ENCODE measurements around the gene KIF2A.
A peak's percentile ranks its signal among the peaks of the same experiment; 100 is the strongest.

KIF2A gene

DNA sequence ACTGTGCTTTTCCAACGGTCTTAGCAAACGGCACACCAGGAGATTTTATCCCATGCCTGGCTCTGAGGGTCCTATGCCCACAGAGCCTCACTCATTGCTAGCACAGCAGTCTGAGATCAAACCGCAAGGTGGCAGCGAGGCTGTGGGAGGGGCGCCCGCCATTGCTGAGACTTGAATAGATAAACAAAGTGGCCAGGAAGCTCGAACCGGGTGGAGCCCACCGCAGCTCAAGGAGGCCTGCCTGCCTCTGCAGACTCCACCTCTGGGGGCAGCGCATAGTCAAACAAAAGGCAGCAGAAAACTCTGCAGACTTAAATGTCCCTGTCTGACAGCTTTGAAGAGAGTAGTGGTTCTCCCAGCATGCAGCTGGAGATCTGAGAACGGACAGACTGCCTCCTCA is 14.2 kb upstream of the KIF2A start:
- DNase-seq (ENCODE audit: low read depth), result peak; percentile 56

DNA sequence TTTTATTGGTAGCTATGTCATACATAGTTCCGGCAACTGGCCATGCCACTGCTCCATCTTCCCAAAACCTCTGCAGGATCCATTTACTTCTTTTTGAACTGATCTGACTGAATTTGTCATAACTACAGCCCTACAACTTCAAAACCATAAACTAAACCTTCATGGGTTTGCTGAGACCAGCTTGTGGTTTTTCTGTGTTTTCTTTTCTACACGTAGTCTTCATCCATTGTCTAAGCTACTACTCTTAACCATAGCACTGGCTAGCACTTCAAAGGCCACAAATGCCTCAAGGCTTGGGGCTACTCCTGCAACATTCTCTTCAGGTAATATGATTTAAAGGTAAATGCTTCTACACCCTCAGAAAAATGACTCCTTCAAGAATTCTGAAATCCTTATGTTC is 9.0 kb upstream of the KIF2A start:
- no peak for DNase-seq (ENCODE audit: low read depth)

DNA sequence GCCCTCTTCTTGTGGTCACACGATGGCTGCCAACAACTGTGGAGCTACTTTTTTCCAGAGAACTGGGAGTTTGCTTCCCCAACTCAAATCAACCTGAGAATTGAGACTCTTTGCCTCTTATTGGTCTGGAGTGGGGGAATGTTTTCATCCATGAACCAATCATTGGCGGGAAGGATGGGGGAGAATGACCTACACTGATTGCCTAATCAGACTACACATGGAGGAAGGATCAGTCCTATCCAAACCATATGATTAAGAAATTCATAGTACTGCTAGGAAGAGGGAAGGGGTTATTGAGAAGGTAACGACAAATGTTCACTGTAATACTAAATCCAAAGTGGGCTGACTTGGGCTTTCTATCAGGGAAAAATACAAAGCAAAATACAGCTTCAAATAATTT is 7.9 kb upstream of the KIF2A start:
- no peak for DNase-seq (ENCODE audit: low read depth)

DNA sequence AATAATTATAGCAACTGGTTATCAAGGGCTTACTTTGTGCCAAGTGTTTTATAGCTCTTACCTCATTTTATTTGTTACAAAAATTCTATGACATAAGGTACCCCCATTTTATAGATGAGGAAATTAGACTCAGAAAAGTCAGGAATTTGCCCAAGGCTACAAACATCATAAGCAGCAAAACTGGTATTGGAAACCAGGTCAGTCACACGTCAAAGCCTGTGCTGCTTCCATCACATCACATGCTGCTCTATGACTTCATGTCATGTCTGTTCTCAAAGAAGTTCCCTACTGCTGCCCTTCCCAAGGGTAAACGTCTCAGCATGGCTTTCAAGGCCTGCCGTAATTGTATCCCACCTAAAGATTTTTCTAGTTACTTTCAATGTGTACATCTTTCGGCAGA is 6.9 kb upstream of the KIF2A start:
- no peak for DNase-seq (ENCODE audit: low read depth)

DNA sequence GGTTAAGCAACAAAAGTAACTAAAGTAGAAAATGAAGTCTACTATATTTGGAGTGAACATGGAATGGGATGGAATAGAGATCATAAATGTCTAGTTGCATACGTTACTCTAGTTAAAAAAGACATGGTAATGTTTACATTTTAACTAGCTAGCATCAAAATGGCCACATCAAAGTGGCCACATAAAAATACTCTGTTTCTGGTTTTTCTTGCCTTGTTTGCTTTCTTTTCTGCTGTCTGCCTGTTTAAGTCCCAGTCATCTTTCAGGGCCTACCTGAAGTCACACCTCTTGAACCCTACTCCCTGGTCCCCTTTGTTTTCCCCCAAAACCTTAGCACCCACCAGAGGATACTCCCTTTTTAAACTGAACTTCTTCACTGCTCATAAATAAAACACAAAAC is 6.4 kb upstream of the KIF2A start:
- DNase-seq (ENCODE audit: low read depth), result no peak

DNA sequence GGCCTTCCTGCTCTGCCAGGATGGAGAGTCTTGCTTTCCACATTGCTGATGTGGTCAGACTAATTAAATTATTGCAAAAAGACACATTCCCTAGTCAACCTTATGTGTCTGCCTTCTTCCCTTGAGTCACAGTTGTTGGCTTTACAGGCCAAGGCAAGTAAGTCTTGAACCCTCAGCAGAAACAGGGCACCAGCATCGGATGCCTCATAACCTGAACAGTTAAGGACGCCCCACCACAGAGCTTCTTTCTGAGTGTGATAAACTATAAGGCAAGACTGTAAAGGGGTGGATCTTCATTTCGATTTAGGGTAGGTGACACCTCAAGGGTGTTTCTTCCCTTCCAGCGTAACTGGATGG is 670 bp upstream of the KIF2A start:
- DNase-seq (ENCODE audit: low read depth), result no peak

DNA sequence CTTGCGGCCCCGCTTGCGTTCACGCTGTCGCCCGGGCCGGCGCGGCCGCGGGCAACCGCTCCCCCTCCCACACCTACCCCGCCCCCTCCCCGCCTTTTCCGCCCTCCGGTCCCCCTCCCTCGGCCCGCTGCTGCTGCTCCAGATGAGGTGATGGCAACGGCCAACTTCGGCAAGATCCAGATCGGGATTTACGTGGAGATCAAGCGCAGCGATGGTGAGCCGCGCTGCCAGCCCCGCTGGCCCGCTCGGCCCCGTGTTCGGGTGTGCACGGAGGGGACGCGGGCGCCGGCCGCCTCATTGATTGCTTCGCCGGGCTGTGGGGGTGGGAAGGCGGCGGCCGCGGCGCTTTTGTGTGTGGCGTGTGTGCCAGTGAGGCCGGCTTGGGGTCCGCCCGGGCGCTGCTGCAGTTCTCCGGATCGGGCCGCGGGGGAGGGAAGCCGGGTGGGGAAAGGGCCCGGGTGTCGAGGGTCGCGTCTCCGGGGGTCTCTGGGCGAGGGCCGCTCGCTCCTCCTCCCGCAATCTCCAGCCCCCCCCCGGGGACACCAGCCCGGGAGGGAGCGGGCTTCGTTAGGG is 403 bp downstream of the KIF2A start:
- peak; percentile 18 for DNase-seq (ENCODE audit: low read depth)

DNA sequence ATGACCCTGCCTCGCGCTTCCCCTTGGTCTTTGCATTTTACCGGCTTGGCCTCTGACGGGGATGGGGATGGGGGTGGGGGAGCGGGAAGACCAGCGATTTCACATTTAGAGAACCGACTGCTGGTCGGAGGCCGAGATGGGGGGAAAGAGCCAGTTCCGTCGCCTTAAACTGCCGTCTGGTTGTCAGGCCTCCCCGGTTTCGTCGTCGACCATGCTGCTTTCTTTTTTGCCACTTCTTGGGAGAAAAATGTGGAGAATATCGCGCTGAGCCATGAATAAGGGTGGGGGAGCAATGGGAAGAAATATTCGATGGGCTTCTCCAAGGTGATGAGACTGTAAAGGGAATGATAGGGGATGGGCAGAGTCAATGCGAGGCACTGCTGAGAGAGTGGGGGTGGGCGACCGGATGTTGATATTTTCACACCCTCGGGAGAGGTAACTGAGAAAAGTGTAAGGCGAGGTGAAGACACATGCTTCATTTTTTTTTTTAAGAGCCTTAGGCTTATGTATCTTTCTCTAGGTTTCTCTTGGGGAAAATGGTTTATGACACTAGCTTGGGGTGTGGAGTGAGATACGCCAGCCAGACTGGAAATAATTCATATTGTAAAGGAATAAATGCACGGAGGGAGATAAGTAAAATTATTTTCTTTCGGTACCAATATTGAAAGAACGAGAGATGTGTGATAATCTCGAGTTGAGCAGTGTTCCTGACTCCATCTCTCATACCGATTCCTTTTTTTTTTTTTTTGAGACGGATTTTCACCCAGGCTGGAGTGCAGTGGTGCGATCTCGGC is 1.1 kb downstream of the KIF2A start:
- DNase-seq (ENCODE audit: low read depth), result peak; percentile 33

DNA sequence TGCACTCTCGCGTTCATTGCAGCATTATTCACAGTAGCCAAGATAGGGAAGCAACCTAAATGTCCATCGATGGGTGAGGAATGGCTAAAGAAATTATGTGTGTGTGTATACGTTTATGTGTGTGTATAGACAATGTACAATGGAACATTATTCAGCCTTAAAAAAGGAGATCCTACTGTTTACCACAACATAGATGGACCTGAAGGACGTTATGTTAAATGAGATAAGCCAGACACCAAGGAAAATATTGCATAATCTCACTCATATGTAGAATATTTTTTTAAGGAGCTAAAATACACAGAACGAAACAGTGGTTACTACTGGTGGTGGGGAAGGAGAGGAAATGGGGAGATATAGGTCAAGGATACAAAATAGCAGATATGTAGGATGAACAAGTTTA is 2.4 kb downstream of the KIF2A start:
- DNase-seq (ENCODE audit: low read depth), result no peak

DNA sequence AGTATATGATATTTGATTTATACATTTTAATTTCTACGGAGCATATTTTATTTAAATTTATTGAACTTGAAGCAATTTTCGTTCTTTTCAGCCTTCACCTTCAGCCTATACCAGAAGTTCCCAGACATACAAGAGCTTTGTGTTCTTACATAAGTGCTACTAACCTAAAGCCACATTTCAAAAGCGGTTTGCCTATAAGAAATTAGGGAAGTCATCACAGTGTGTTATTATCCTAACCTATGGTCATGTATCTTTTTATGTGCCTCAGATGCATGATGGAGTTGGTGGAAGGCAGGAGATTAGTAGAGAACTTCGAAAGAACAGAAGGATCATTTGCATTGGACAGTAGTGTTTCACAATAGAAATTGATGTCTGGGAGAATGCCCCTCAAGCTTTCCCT is 3.1 kb downstream of the KIF2A start:
- no peak for DNase-seq (ENCODE audit: low read depth)

DNA sequence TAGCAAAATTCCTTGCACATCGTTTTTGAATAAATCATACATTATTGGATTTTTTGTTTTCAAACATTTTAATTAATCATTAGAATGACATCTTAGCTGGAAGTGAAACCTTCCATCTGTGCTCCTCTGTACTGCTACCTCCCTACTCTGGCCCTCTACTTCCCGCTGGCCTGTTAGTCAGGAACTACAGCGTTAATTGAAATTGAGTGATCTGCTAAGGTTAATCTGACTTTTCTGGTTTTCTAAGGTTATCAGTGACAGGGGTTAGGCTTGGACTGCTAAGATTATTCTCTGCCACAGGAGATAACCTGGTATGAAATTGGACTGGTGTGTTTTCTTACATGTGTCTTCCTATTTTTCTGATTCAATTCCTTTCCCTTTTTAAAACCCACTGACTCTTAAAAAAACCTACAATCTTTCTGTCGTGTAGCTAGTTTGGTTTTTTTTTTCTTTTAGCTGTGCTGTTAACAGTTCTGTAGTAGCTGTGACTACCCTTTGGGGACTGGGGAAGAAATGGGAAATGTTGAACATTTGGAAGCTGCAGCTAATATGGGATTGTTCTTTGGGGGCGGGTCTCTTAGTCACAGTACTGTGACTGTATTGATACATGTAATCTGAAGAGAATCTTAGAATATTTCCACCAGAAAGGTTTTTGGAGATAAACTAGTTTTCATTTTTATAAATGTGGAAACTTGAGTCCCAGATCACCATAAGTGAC is 4.6 kb downstream of the KIF2A start:
- DNase-seq (ENCODE audit: low read depth), result no peak

DNA sequence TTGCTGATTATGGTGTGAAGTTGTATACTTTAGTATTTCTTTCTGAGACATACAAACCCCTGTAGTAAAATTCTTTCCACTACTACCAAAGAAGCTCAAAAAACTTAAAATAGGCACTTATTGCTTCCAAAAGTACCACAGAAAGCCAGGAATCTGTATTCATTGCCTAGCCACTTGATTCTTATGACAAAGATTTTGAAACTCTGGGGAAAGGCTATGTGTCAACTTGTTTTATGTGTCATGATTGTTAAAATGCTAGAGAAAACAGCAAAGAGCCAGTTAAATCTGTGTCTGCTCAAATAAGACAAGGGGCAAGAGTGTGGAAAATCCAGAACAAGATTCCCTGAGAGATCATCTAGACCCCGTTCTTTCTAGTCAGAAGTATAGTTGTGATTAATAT is 6.0 kb downstream of the KIF2A start:
- DNase-seq (ENCODE audit: low read depth), result no peak

DNA sequence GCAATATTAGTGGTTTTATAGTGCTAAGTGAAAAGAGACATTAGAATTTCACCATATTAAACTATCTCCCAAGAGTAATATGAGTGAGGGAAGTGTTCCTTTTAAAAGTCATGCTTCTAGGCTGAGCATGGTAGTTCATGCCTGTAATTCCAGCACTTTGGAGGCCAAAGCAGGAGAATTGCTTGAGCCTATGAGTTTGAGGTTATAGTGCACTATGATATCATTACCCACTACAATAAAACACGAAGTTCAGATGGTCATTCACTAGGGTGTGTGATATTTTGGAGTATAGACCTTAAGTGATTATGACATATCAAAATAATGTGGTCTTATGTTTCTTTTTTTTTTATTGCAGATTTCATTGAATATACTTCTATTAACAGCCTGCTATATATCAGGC is 6.7 kb downstream of the KIF2A start:
- DNase-seq (ENCODE audit: low read depth), result no peak

DNA sequence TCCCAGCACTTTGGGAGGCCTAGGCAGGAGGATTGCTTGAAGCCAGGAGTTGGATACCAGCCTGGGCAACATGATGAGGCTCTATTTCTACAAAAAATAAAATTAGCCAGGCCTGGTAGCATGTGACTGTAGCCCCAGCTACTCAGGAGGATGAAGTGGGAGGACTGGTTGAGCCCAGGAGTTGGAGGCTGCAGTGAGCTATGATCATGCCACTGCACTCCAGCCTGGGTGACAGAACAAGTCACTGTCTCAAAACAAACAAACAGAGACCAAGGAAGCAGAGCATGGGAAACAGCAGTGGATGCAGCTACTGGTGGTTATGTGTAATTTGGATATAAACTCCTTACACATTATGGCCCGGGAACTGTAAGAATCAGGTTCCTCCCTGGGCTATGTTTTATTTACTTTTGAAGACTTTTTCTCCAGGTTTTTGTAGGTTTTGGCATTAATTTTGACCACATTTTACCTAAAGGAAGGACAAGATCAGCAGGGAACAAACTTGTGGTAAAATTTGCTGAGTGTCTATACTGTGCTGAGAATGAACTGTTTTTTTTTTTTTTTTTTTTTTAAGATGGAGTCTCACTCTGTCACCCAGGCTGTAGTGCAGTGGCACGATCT is 8.3 kb downstream of the KIF2A start:
- DNase-seq (ENCODE audit: low read depth), result no peak

DNA sequence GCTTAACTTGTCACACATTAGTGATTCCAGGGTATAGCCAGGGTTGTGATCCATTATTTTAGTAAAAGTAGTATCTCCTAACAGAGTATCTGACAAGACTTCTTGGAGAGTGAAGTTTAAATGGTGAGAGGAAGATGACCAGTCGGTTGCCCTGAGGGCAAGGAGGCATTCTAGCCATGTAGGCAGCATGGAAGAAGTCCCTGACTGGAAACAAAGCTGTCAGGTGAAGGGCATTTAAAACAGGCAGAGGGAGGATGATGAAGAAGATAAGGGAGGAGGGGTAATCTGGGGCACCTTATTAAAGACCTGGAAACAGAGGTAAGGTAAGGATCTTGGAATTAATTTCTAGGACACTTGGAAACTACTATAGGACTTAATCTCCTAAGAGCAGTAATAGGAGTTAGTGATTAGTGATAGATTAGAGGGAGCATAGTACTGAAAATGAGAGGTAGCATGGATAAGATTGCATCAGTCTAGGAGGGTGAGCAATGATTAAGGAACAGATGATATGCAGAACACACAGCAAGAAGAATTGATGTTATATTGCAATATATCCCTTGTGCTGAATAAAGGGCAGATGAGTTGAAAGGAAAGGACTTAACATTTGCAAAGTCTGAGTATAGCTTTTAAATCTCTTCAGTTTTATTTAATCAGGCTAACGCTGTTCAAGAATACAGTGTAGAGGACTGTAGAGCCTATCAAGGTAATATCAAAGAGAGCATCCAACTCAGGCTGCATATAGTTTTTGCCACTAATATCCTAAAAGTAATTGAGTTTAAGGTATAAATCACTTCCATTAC is 9.6 kb downstream of the KIF2A start:
- no peak for DNase-seq (ENCODE audit: low read depth)

DNA sequence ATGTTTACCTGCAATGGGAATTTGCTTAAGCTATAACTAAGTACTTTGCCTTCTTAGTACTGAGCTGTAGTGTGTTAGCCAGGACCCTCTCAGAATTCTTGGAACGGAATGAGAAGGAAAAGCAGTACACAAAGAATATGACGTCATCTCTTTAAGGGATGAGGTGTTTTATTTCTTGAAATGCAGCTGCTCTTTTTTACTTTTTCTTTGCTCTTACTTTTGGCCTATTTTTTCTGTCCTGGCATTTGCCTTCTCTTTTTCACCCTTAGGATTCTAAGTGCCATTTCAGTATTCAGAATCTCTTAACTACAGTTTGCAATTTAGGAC is 10.1 kb downstream of the KIF2A start:
- DNase-seq (ENCODE audit: low read depth), result no peak

DNA sequence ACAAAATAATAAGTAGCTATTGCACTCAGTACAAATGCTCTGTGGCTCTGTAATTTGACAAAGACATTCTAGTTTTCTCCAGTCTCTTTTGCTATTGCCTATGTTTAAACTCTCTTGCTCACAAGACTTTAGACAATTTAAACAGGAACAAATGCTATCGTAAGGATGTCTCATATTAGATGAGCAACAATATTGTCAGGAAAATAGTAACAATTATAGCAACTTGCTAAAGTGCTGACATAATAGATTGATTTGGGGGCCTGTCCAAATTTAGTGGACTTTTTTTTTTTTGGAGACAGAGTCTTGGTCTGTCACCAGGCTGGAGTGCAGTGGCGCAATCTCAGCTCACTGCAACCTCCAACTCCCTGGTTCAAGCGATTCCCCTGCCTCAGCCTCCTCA is 11.8 kb downstream of the KIF2A start:
- DNase-seq (ENCODE audit: low read depth), result no peak

DNA sequence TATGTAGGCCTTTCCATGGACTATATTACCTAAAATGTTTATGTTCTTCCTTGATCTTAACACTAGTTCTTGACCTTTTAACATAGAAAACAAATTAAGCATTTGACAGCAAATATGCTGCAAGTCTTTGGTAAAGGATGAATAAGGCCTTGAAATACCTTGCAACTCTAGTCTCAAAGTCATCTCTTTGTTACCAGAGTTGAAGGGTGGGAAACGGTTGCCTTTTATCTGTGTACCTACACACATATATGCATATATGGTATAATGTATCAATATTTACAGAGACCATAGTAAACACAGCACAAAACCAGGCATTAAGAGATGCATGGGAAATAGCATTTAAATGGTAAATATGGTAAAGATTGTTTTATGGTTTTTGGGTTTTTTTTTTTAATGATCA is 16.5 kb downstream of the KIF2A start:
- DNase-seq (ENCODE audit: low read depth), result no peak

DNA sequence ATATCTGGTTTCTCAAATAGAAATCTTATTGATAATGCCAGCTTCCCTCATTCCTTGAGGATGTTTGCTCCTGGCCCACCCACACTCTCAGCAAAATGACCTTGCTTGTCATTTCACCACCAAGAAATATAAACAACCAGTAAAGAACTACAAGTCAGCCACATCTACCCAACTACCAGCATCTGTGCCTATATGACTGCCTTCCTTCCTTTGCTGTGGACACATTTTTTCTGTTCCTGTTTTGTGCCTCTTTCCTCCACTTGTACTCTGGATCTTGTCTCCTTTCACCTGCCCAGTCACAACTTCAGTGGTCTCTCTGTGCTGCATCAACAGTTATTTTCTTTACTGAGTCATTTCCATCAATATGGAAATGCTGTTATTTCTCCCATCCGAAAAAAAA is 20.3 kb downstream of the KIF2A start:
- no peak for DNase-seq (ENCODE audit: low read depth)

DNA sequence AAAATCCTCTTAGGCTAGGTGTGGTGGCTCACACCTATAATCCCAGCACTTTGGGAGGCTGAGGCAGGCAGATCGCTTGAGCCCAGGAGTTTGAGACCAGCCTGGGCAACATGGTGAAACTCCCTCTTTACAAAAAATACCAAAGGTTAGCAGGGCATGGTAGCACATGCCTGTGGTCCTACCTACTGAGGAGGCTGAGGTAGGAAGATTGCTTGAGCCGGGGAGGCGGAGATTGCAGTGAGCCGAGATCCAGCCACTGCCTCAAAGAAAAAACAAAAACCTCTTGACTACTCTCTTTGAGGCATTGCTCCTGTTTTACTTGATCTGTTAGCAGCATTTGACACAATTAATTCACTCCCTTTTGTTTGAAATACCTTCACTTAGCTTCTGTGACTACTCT is 20.7 kb downstream of the KIF2A start:
- DNase-seq (ENCODE audit: low read depth), result no peak

DNA sequence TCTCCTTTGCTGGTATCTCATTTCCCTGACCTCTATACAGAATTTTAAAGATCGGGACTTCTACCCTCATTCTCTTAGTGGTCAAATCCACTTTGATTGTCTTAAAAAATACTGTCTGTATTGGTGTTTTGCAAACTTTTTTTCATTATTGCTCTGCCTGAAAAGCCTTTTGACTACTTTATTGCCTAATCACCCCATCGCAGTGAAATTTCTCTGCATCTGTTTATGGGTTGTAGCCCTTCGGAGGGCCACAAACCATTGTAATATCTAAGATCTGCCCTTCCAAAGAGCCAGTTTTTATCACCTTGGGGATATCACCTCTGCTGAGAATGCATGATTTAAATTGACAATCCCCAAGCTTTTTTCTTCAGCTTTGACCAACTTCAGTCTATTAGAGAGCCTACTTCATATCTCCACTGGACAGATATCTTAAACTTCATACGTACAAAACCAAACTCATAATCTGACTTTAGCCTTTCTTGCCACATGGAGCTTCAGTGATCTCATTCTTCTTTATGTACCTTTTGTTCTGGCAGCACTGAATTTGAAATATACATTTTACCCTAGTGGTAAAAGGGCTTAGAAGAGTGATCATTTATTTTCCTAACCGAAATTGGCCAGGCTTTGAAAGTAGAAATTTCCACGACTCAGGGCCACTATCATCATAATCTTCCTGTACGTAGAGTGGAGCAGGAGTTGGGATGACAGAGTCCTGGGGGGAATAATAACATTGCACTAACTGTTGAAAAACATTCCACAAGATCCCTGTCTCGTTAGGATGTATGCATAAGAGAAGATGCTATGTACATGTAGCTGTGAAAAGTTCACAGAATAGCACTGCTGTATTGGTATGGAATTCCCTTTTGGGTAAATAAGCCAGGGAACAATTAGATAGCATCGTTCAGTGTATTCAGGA is 21.4 kb downstream of the KIF2A start:
- DNase-seq (ENCODE audit: low read depth), result no peak

Data from stimulated activated CD8-positive, alpha-beta memory T cell treated with anti-CD3 and anti-CD28 coated beads, Interleukin-12 subunit alpha, Interleukin-12 subunit beta, amount 100 ng/mL, for 1 hour (primary cell).